Small intestine (tissue), 7 donors: ENCODE measurements around the gene CNEP1R1. TPM values are rescaled to one million over a fixed set of nuclear protein-coding genes. Genes with fewer than 3 reads are reported as not detected.

Experiments used
- DNase-seq, 2 donors: peaks; one replicate each; pipeline versions ENCODE4 v3.0.0 to v3.0.0-alpha.2; 2013
- FAIRE-seq: peaks from 2 replicates; lab custom pipeline; 2012; peaks lifted over from hg19 to GRCh38; lab: Jason Lieb, UNC
- H3K27ac ChIP-seq, 3 donors: one replicate each; pipeline ENCODE4 v1.5.1; 2013; ENCODE audit warnings: low read length in 2 of 3, mild to moderate bottlenecking in 2 of 3, control low read depth in 1 of 3, inconsistent platforms in 1 of 3, low read depth in 1 of 3, moderate library complexity in 1 of 3
- H3K27me3 ChIP-seq, 3 donors: one replicate each; pipeline ENCODE4 v1.6.1; 2013; ENCODE audit warnings: low read length in 3 of 3, inconsistent platforms in 1 of 3; ENCODE audit not compliant: control insufficient read depth in 3 of 3, insufficient read depth in 3 of 3
- H3K36me3 ChIP-seq, 3 donors: one replicate each; pipeline ENCODE4 v1.6.1; 2013; ENCODE audit warnings: low read length in 3 of 3, inconsistent platforms in 1 of 3, low read depth in 1 of 3, mild to moderate bottlenecking in 1 of 3, moderate library complexity in 1 of 3; ENCODE audit not compliant: control insufficient read depth in 3 of 3, insufficient read depth in 2 of 3
- H3K4me1 ChIP-seq, 3 donors: one replicate each; pipeline ENCODE4 v1.6.1; 2013; ENCODE audit warnings: low read length in 2 of 3, inconsistent platforms in 1 of 3, low read depth in 1 of 3, mild to moderate bottlenecking in 1 of 3, moderate library complexity in 1 of 3; ENCODE audit not compliant: control insufficient read depth in 3 of 3, insufficient read depth in 2 of 3
- H3K4me3 ChIP-seq, 3 donors: one replicate each; pipeline ENCODE4 v1.5.1; 2013; ENCODE audit warnings: low read length in 3 of 3, control low read depth in 1 of 3, inconsistent platforms in 1 of 3, low read depth in 1 of 3, mild to moderate bottlenecking in 1 of 3, moderate library complexity in 1 of 3
- H3K9me3 ChIP-seq, 2 donors: one replicate each; pipeline ENCODE4 v1.6.1; 2013; ENCODE audit warnings: low read depth in 1 of 2, low read length in 1 of 2; ENCODE audit not compliant: control insufficient read depth in 2 of 2, insufficient read depth in 1 of 2
- WGBS, 3 donors: extraction: QIAGEN DNeasy Blood & Tissue Kit; methylation state at CpG; one replicate each; pipeline ENCODE4 v1.1.7; 2013; 5-methylcytosine and 5-hydroxymethylcytosine counted together
- polyA plus RNA-seq, 4 donors: library from polyadenylated mRNA; stranded (reverse) in 3 of 4; unstranded in 1 of 4; fragments of 200-250 nt in 3 of 4; fragments of 120-200 nt in 1 of 4; gene quantifications; one replicate each; pipeline versions ENCODE4 v1.2.1 to v1.2.3, GENCODE V29; 2013
- donor health status: healthy with polysubstance abuse.
- donor health status: control.
- donor health status: control.
- donor health status: Bipolar disorder and iron deficiency.
- donor health status: healthy.

The CNEP1R1 gene
- polyA plus RNA-seq, 4 donors: 6.8 to 22.5 (median 7.4) TPM

GRCh38 chr16:49993579-49993978 lies 31.4 kb upstream of the CNEP1R1 start:
- no peak overlapping the region for H3K27ac ChIP-seq
- no peak overlapping the region for H3K4me3 ChIP-seq
- peaks cover 0 to 4% (median 2%) of the 10 kb centered on the region in 3 donors for H3K27me3 ChIP-seq
- H3K9me3 ChIP-seq: no peaks in the 10 kb centered on the region
- no peaks in the 10 kb centered on the region for H3K36me3 ChIP-seq
- DNase-seq (no peak), FAIRE-seq (no peak)
- H3K4me1 ChIP-seq: no peaks in the 10 kb centered on the region
- 69 to 79% (median 78%) methylated on average over 1 of the region's 1 CpG for WGBS, 3 donors

GRCh38 chr16:49994006-49994405 lies 31.0 kb upstream of the CNEP1R1 start:
- no peaks in the 10 kb centered on the region for H3K36me3 ChIP-seq
- WGBS, 3 donors: 28 to 55% (median 47%) methylated on average over 1 of the region's 1 CpG
- no peaks in the 10 kb centered on the region for H3K4me1 ChIP-seq
- no peaks in the 10 kb centered on the region for H3K9me3 ChIP-seq
- H3K27ac ChIP-seq: no peak overlapping the region
- no peak overlapping the region for H3K4me3 ChIP-seq
- no peak for FAIRE-seq
- H3K27me3 ChIP-seq: peaks cover 0 to 4% (median 2%) of the 10 kb centered on the region in 3 donors
- no peak for DNase-seq

GRCh38 chr16:49995720-49996119 lies 29.3 kb upstream of the CNEP1R1 start:
- H3K27me3 ChIP-seq: peaks cover 0 to 4% (median 2%) of the 10 kb centered on the region in 3 donors
- no peaks in the 10 kb centered on the region for H3K36me3 ChIP-seq
- no peak overlapping the region for H3K4me3 ChIP-seq
- H3K27ac ChIP-seq: no peak overlapping the region
- DNase-seq (no peak), FAIRE-seq (no peak)
- no peaks in the 10 kb centered on the region for H3K9me3 ChIP-seq
- no peaks in the 10 kb centered on the region for H3K4me1 ChIP-seq
- WGBS, 3 donors: 50 to 55% (median 54%) methylated on average over 1 of the region's 1 CpG

- DNase-seq (no peak), FAIRE-seq (no peak)
- H3K4me1 ChIP-seq: no peaks in the 10 kb centered on the region
- H3K4me3 ChIP-seq: no peak overlapping the region
- H3K27ac ChIP-seq: no peak overlapping the region
- H3K9me3 ChIP-seq: no peaks in the 10 kb centered on the region
- 77 to 84% (median 81%) methylated on average over 4 of the region's 4 CpGs for WGBS, 3 donors
- H3K36me3 ChIP-seq: no peaks in the 10 kb centered on the region
- H3K27me3 ChIP-seq: peaks cover 0 to 4% (median 2%) of the 10 kb centered on the region in 3 donors
Observed at GRCh38 chr16:49997721-49998251, 27.2 kb upstream of the CNEP1R1 start.

- no peak overlapping the region for H3K4me3 ChIP-seq
- H3K27me3 ChIP-seq: peaks cover 0 to 1% (median 0%) of the 10 kb centered on the region in 3 donors
- FAIRE-seq: no peak
- H3K27ac ChIP-seq: no peak overlapping the region
- no peak for DNase-seq
- H3K9me3 ChIP-seq: no peaks in the 10 kb centered on the region
- H3K36me3 ChIP-seq: no peaks in the 10 kb centered on the region
- H3K4me1 ChIP-seq: no peaks in the 10 kb centered on the region
- 89 to 94% (median 92%) methylated on average over 5 of the region's 5 CpGs for WGBS, 3 donors
Observed at GRCh38 chr16:49998991-49999390, 26.0 kb upstream of the CNEP1R1 start.

GRCh38 chr16:50001144-50001543 lies 23.9 kb upstream of the CNEP1R1 start:
- H3K9me3 ChIP-seq: no peaks in the 10 kb centered on the region
- 65 to 76% (median 71%) methylated on average over 3 of the region's 3 CpGs for WGBS, 3 donors
- H3K27ac ChIP-seq: no peak overlapping the region
- no peaks in the 10 kb centered on the region for H3K27me3 ChIP-seq
- H3K4me1 ChIP-seq: no peaks in the 10 kb centered on the region
- DNase-seq (no peak), FAIRE-seq (no peak)
- no peak overlapping the region for H3K4me3 ChIP-seq
- H3K36me3 ChIP-seq: no peaks in the 10 kb centered on the region

GRCh38 chr16:50002190-50002589 lies 22.8 kb upstream of the CNEP1R1 start:
- no peak for DNase-seq
- Histone ChIP-seq H3K36me3 (no peaks in the 10 kb centered on the region), H3K27ac (no peak overlapping the region), H3K4me3 (no peak overlapping the region), H3K9me3 (no peaks in the 10 kb centered on the region), H3K27me3 (peaks cover 0 to 2% (median 0%) of the 10 kb centered on the region in 3 donors), H3K4me1 (no peaks in the 10 kb centered on the region)
- FAIRE-seq: no peak
- WGBS, 3 donors: 69 to 77% (median 77%) methylated on average over 1 of the region's 1 CpG

GRCh38 chr16:50004239-50004638 lies 20.8 kb upstream of the CNEP1R1 start:
- H3K4me1 ChIP-seq: peaks cover 0 to under 1% (median 0%) of the 10 kb centered on the region in 3 donors
- no peak for FAIRE-seq
- peaks cover 0 to 2% (median 0%) of the 10 kb centered on the region in 3 donors for H3K27me3 ChIP-seq
- H3K9me3 ChIP-seq: no peaks in the 10 kb centered on the region
- DNase-seq: no peak
- H3K4me3 ChIP-seq: no peak overlapping the region
- no peaks in the 10 kb centered on the region for H3K36me3 ChIP-seq
- no peak overlapping the region for H3K27ac ChIP-seq
- WGBS, 3 donors: 70 to 83% (median 83%) methylated on average over 4 of the region's 4 CpGs

- Histone ChIP-seq H3K9me3 (no peaks in the 10 kb centered on the region), H3K36me3 (no peaks in the 10 kb centered on the region), H3K27me3 (peaks cover 0 to 2% (median 0%) of the 10 kb centered on the region in 3 donors), H3K4me1 (peaks cover 0 to 18% (median 0%) of the 10 kb centered on the region in 3 donors), H3K4me3 (no peak overlapping the region), H3K27ac (no peak overlapping the region)
- FAIRE-seq (no peak), DNase-seq (no peak)
- WGBS, 3 donors: 78 to 85% (median 80%) methylated on average over 2 of the region's 2 CpGs
Observed at GRCh38 chr16:50006964-50007363, 18.1 kb upstream of the CNEP1R1 start.
